HG03064 (cell line): Measurements from ENCODE around the gene UBE2G1.
"Not testable (repeated sequence)": the region's sequence is repeated elsewhere in the genome, so short reads cannot be mapped to it uniquely, and the experiment has no call there.

Experiments used
- ATAC-seq: cut with Tn5 transposase; IDR thresholded peaks from one replicate; pipeline ENCODE4 v1.9.1; 2021; ENCODE audit warnings: low read depth; ENCODE audit not compliant: unreplicated experiment

UBE2G1 gene

GRCh38 chr17:4255271-4255670 is 111.2 kb downstream of the UBE2G1 start:
- not testable (repeated sequence) for ATAC-seq

DNA sequence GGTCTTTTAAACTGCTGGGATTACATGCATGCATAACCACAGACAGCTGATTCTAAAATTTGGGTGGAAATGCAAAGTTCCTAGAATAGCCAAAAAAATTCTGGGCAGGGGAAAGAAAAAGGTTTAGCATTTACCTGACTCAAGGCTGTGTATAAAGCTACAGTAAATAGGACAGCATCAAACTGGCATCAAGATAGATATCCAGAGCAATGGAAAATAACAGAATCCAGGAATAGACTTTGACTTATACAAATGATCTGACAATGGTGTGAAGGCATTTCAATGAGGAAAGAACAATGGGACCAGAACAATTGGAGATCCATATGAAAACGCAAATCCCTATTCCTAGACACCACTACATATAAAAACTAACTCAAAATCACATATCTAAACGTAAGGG is 115.6 kb downstream of the UBE2G1 start:
- ATAC-seq: no peak

- no peak for ATAC-seq
Measured at GRCh38 chr17:4249452-4250029, 116.9 kb downstream of the UBE2G1 start.

GRCh38 chr17:4248504-4249277 is 117.8 kb downstream of the UBE2G1 start:
- ATAC-seq: no peak

GRCh38 chr17:4247971-4248388 is 118.5 kb downstream of the UBE2G1 start:
- ATAC-seq: no peak

GRCh38 chr17:4247361-4247970 is 119.0 kb downstream of the UBE2G1 start:
- ATAC-seq: no peak

DNA sequence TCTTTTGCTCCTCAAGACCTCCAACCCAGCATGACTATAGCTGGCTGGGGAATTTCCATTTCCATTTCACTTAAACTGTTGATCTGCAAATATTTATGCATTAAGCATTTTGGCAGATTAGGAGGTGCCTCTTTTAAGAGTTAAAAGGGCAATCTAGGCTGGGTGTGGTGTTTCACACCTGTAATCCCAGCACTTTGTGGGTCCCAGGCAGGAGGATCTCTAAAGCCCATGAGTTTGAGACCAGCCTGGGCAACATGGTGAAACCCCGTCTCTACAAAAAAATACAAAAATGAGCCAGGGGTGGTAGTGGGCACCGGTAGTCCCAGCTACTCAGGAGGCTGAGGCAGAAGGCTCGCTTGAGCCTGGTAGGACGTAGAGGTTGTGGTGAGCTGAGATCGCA is 119.8 kb downstream of the UBE2G1 start:
- ATAC-seq: no peak

DNA sequence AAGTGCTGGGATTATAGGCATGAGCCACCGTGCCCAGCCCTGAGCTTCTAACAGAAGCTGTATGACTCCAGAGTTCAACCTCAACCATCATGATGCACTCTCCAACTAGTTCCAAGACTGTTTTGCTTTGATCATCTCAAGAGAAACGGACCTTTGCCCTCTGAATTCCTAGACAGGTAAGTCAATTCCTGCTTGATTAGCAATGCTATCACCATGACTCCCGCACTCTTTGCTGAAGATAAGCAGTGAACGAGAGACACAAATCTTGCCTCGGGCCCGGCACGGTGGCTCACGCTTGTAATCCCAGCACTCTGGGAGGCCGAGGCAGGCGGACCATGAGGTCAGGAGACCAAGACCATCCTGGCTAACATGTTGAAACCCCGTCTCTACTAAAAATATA is 124.9 kb downstream of the UBE2G1 start:
- ATAC-seq: no peak

DNA sequence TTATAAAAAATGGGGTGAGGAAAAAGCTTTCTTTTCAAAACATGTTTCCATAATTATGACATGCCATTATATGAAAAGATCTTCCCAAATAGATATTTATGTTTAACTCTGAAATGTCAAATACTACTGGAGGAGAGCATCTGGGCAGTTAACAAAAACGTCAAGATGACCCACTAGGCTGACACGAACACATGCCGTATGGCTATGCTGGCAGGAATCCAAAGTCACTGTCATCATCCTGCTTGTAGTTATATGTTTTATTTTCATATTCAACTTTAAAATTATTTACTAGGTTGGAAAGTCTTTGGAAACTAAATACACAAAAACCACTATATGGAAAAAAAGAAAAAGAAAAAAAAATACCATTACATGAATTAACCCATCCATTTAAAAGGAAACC is 130.0 kb downstream of the UBE2G1 start:
- no peak for ATAC-seq

GRCh38 chr17:4235372-4236279 is 130.8 kb downstream of the UBE2G1 start:
- ATAC-seq: no peak

DNA sequence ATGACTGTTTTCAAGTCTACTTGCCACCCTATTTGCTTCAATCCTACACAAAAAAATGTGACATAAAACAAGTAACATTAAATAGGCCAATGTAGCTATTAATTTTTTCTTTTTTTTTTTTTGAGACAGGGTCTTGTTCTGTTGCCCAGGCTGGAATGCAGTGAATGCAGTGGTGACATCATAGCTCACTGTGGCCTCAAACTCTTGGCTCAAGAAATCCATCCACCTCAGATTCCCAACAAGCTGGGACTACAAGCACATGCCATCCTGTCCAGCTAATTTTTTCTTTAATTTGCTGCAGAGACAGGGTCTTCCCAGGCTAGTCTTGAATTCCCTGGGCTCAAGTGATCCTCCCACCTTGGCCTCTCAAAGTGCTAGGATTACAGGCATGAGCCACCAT is 132.1 kb downstream of the UBE2G1 start:
- ATAC-seq: no peak

DNA sequence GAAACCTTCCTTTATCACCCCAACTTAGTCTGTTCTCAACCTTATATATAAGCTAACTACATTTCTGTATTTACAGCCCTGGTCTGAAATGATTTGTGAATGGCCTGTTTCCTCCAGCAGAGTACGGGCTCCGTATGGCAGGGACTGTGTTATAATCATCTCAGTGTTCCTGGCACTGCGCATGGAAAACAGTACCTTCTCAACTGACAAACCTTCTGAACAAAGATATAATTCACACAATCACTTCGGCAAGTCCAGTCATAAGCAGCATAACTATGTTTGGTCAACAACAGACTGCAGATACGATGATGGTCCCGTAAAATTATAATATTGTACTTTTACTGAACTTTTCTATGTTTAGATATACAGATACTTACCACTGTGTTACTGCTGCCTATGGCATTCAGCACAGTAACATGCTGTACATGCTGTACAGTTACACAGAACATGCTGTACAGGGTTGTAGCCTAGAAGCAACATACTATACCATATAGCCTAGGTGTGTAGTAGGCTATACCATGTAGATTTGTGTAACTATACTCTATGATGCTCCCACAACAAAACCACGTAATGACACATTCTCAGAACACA is 132.7 kb downstream of the UBE2G1 start:
- ATAC-seq: no peak

DNA sequence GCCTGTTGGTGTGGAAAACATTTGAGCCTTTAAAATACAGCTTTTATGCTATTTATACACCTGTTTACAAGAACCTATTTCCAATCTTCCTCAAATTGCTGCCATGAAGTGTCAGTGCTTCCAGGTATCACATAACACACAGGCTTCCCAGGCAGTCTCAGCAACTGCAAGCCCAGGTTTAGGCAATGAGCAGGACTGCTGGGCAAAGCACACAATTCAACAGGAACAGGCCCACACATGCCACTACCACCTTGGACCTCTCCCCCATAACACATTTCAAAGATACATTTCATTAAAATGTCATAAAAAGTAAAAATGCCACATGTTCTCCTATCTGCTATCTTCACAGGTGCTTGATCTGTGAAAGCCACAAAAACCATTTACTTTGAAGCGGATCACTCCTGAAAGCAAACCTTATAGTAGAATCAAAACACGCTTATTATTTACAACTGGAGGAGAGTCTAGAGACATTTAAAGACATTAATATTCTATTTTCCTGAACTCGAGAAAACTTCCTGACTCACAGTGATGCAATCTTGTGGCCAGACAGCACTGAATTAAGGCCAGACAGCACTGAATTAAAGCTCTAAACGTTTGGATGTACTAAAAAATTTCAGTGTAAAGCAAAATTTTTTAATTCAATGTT is 134.2 kb downstream of the UBE2G1 start:
- ATAC-seq: no peak

GRCh38 chr17:4229627-4230541 is 136.6 kb downstream of the UBE2G1 start:
- no peak for ATAC-seq

DNA sequence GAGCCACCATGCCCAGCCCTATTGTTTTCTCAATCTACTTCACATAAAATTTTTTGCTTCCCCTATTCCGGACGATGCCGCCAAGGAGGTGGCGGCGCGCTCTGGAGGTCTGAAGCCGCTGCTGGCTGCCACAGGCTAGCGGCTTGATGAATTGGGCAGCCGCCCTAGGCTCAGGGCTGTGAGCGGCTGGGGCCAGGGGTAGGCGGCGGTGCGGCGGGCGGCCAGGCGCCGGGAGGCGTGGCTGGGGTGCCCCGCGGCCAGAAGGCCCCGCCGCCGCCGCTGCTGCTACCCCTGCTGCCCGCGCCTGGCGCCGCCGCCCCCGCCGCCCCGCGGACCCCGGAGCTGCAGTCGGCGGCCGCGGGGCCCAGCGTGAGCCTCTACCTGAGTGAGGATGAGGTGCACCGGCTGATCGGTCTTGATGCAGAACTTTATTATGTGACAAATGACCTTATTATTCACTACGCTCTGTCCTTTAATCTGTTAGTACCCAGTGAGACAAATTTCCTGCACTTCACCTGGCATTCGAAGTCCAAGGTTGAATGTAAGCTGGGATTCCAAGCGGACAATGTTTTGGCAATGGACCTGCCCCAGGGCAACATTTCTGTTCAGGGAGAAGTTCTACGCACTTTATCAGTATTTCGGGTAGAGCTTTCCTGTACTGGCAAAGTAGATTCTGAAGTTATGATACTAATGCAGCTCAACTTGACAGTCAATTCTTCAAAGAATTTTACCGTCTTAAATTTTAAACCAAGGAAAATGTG is 144.4 kb downstream of the UBE2G1 start:
- ATAC-seq: no peak

GRCh38 chr17:4221163-4221562 is 145.3 kb downstream of the UBE2G1 start:
- no peak for ATAC-seq

GRCh38 chr17:4220655-4221054 is 145.8 kb downstream of the UBE2G1 start:
- no peak for ATAC-seq
